ENCODE results near the gene PRKAG2.

Gene PRKAG2

DNA sequence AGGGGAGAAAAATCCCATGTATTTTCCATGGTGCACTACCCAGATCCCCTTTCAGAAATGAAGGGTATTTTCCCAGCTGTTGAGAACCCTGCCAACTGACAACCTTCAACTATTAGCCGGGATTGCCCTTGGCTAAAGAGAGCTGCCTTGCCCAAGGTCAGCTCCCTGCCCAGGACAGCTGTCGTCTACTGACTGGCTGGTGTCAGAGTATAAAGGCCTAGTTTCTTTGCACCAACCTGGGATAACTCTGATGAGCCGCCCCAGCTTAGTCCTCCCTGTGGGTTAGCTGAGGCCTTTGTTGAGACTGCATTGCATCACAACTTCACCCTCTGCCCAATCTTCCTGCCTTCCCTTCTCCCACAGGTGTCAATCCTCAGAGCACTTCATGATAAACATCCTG is 210.0 kb downstream of the PRKAG2 start:
- Histone ChIP-seq H3K27ac (ENCODE audit: low read depth, low read length, severe bottlenecking) (no peak overlapping the region), H3K4me1 (ENCODE audit: control insufficient read depth, insufficient read depth, low read length, poor library complexity, severe bottlenecking) (peaks cover 5% of the 10 kb centered on the region), H3K9me3 (ENCODE audit: control insufficient read depth, low read length) (peaks cover 4% of the 10 kb centered on the region), H3K36me3 (ENCODE audit: control insufficient read depth, insufficient read depth, low read length) (no peaks in the 10 kb centered on the region), H3K4me3 (ENCODE audit: extremely low read depth, insufficient read depth, low read length, poor library complexity, severe bottlenecking) (no peak overlapping the region)
- WGBS, 2 experiments (ENCODE audit: insufficient coverage in 2 of 2) = 92 to 94% methylated on average over 2 to 3 of the region's 3 CpGs

DNA sequence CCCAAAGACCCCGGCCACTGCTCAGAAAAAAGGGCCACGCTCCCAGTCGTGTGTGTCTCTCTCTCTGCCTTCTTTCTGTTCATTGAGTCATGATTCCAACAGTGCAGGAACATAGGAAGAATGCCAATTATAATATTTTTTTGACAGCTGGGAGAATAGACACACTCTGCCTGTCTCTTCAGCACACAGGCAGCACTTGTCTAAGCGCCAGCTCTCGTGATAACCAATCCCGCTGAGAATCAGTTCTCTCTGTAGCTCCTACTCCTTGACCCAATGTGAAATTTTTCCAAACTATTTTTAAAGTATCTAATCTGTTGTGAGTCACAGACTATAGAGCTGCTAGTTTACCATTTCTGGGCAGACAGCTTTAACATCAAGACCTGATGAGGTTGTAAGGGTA is 211.5 kb downstream of the PRKAG2 start:
- Histone ChIP-seq H3K4me3 (ENCODE audit: extremely low read depth, insufficient read depth, low read length, poor library complexity, severe bottlenecking) (no peak overlapping the region), H3K36me3 (ENCODE audit: control insufficient read depth, insufficient read depth, low read length) (no peaks in the 10 kb centered on the region), H3K4me1 (ENCODE audit: control insufficient read depth, insufficient read depth, low read length, poor library complexity, severe bottlenecking) (peaks cover 2% of the 10 kb centered on the region), H3K9me3 (ENCODE audit: control insufficient read depth, low read length) (peaks cover 4% of the 10 kb centered on the region), H3K27ac (ENCODE audit: low read depth, low read length, severe bottlenecking) (no peak overlapping the region)
- WGBS, 2 experiments (ENCODE audit: insufficient coverage in 2 of 2) = 88 to 95% methylated on average over 3 to 6 of the region's 6 CpGs

- Histone ChIP-seq H3K4me1 (ENCODE audit: control insufficient read depth, insufficient read depth, low read length, poor library complexity, severe bottlenecking) (peaks cover 2% of the 10 kb centered on the region), H3K9me3 (ENCODE audit: control insufficient read depth, low read length) (peaks cover 4% of the 10 kb centered on the region), H3K27ac (ENCODE audit: low read depth, low read length, severe bottlenecking) (no peak overlapping the region), H3K36me3 (ENCODE audit: control insufficient read depth, insufficient read depth, low read length) (no peaks in the 10 kb centered on the region), H3K4me3 (ENCODE audit: extremely low read depth, insufficient read depth, low read length, poor library complexity, severe bottlenecking) (no peak overlapping the region)
- 100% methylated on average over 1 to 3 of the region's 3 CpGs for WGBS, 2 experiments (ENCODE audit: insufficient coverage in 2 of 2)
Measured at GRCh38 chr7:151664268-151664667, 212.6 kb downstream of the PRKAG2 start.

DNA sequence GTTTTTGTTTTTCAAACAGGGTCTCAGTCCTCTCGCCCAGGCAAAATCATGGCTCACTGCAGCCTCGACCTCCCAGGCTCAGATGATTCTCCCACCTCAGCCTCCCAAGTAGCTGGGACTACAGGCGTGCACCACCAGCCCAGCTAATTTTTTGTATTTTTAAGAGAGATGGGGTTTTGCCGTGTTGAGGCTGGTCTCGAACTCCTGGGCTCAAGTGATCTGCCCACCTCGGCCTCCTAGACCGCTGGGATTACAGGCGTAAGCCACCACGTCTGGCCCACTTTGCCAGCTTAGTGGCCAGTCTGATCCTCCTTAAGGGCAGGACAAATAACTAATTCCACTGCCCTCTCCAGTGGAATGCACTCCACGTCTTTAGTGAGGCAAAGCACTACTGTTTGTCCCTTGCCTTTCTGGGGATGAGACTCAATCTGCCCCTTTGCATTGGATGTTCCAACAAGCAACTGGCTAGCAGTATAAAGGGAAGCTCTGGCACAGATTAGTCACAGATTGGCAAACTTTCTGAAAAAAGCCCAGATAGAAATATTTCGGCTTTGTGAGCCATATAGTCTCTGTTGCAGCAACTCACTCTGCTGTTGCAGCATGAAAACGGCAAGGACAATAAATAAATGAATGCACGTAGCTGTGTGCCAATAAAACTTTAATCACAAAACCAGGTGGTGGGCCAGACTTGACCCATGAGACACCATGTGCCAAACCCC is 213.4 kb downstream of the PRKAG2 start:
- 81 to 95% methylated on average over 10 to 12 of the region's 13 CpGs for whole genome bisulfite sequencing, 2 experiments (ENCODE audit: insufficient coverage in 2 of 2)
- H3K9me3 ChIP-seq (ENCODE audit: control insufficient read depth, low read length) = peaks cover 4% of the 10 kb centered on the region

GRCh38 chr7:151662251-151662826 is 214.6 kb downstream of the PRKAG2 start:
- Histone ChIP-seq H3K4me3 (ENCODE audit: extremely low read depth, insufficient read depth, low read length, poor library complexity, severe bottlenecking) (no peak overlapping the region), H3K4me1 (ENCODE audit: control insufficient read depth, insufficient read depth, low read length, poor library complexity, severe bottlenecking) (peaks cover 2% of the 10 kb centered on the region)
- WGBS, 2 experiments (ENCODE audit: insufficient coverage in 2 of 2) = 69 to 75% methylated on average over 6 of the region's 7 CpGs

More for the DNA sequence above, 213.4 kb downstream of the PRKAG2 start:
- no peaks in the 10 kb centered on the region for H3K36me3 ChIP-seq (ENCODE audit: control insufficient read depth, insufficient read depth, low read length)
- no peak overlapping the region for H3K27ac ChIP-seq (ENCODE audit: low read depth, low read length, severe bottlenecking)
- peaks cover 2% of the 10 kb centered on the region for H3K4me1 ChIP-seq (ENCODE audit: control insufficient read depth, insufficient read depth, low read length, poor library complexity, severe bottlenecking)
- H3K4me3 ChIP-seq (ENCODE audit: extremely low read depth, insufficient read depth, low read length, poor library complexity, severe bottlenecking) = no peak overlapping the region

DNA sequence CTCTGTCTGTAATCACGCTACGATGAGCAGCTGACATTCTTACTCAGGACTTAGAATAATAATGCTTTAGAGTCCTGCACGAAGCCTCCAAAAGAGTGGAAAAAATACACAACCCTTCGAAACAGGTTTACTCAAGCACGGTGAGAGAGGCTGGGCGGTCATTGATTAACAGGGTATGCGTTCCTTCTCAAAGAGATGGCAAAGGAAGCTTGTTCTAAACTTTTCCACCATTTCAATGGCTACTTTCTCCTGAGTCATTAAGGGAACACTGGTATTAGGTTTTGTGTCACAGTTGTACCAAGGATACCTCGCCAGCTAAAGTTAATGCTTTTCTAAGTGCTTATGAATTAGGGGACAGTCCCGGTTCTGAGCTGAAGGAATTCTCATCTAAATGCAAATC is 215.3 kb downstream of the PRKAG2 start:
- peaks cover 2% of the 10 kb centered on the region for H3K4me1 ChIP-seq (ENCODE audit: control insufficient read depth, insufficient read depth, low read length, poor library complexity, severe bottlenecking)
- peaks cover 4% of the 10 kb centered on the region for H3K9me3 ChIP-seq (ENCODE audit: control insufficient read depth, low read length)
- H3K27ac ChIP-seq (ENCODE audit: low read depth, low read length, severe bottlenecking) = no peak overlapping the region
- 95 to 97% methylated on average over 7 of the region's 9 CpGs for WGBS, 2 experiments (ENCODE audit: insufficient coverage in 2 of 2)
- H3K36me3 ChIP-seq (ENCODE audit: control insufficient read depth, insufficient read depth, low read length) = no peaks in the 10 kb centered on the region
- H3K4me3 ChIP-seq (ENCODE audit: extremely low read depth, insufficient read depth, low read length, poor library complexity, severe bottlenecking) = no peak overlapping the region

More at GRCh38 chr7:151662251-151662826, 214.6 kb downstream of the PRKAG2 start:
- H3K9me3 ChIP-seq (ENCODE audit: control insufficient read depth, low read length) = peaks cover 4% of the 10 kb centered on the region
- no peak overlapping the region for H3K27ac ChIP-seq (ENCODE audit: low read depth, low read length, severe bottlenecking)
- no peaks in the 10 kb centered on the region for H3K36me3 ChIP-seq (ENCODE audit: control insufficient read depth, insufficient read depth, low read length)

DNA sequence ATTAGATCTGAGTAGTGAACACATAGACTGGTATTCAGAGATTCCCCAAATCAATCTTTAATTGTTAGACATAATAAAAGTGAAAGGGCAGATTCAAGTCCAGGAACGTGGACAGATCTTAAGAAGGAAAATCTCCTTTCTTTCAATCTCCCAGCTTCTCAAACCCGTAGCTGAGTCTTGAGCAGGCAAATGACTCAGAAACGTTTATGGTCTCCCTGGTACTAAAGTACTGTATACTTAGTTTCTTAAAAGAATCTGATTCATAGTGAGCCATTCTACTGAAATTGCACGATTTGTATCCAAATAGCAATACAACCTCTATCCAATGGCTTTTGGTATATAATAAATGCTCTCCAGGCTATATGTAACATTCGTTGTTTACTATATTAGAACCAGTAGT is 216.8 kb downstream of the PRKAG2 start:
- H3K4me3 ChIP-seq (ENCODE audit: extremely low read depth, insufficient read depth, low read length, poor library complexity, severe bottlenecking) = no peak overlapping the region
- no peak overlapping the region for H3K27ac ChIP-seq (ENCODE audit: low read depth, low read length, severe bottlenecking)
- no peaks in the 10 kb centered on the region for H3K36me3 ChIP-seq (ENCODE audit: control insufficient read depth, insufficient read depth, low read length)
- H3K9me3 ChIP-seq (ENCODE audit: control insufficient read depth, low read length) = no peaks in the 10 kb centered on the region
- peaks cover 2% of the 10 kb centered on the region for H3K4me1 ChIP-seq (ENCODE audit: control insufficient read depth, insufficient read depth, low read length, poor library complexity, severe bottlenecking)
- WGBS, 2 experiments (ENCODE audit: insufficient coverage in 2 of 2) = no CpG with 5 or more reads among the region's 5 CpGs

- Histone ChIP-seq H3K4me3 (ENCODE audit: extremely low read depth, insufficient read depth, low read length, poor library complexity, severe bottlenecking) (no peak overlapping the region), H3K27ac (ENCODE audit: low read depth, low read length, severe bottlenecking) (no peak overlapping the region), H3K36me3 (ENCODE audit: control insufficient read depth, insufficient read depth, low read length) (no peaks in the 10 kb centered on the region), H3K4me1 (ENCODE audit: control insufficient read depth, insufficient read depth, low read length, poor library complexity, severe bottlenecking) (peaks cover 2% of the 10 kb centered on the region), H3K9me3 (ENCODE audit: control insufficient read depth, low read length) (no peaks in the 10 kb centered on the region)
- 83 to 100% methylated on average over 1 of the region's 4 CpGs for WGBS, 2 experiments (ENCODE audit: insufficient coverage in 2 of 2)
Measured at GRCh38 chr7:151659219-151659618, 217.7 kb downstream of the PRKAG2 start.

DNA sequence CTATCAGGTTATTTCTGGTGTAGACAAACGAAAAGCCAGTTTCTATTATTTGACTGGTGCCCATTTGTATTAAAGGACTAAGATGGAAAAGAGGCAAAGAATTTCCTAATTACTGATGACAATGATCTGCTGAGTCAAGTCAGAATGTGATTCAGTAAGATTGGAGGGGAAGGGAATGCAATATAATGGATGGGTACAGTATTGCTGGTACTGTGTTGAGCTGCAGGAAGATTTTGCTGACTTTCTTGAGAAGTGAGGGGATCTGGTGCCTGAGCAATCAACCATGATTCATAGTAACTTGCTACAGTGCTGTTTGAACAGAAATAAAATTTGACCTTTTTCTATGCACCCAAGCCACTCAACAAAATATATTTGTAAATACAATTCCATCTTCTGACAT is 218.1 kb downstream of the PRKAG2 start:
- no peaks in the 10 kb centered on the region for H3K36me3 ChIP-seq (ENCODE audit: control insufficient read depth, insufficient read depth, low read length)
- no peak overlapping the region for H3K4me3 ChIP-seq (ENCODE audit: extremely low read depth, insufficient read depth, low read length, poor library complexity, severe bottlenecking)
- H3K9me3 ChIP-seq (ENCODE audit: control insufficient read depth, low read length) = no peaks in the 10 kb centered on the region
- 90 to 92% methylated on average over 1 of the region's 1 CpG for WGBS, 2 experiments (ENCODE audit: insufficient coverage in 2 of 2)
- H3K27ac ChIP-seq (ENCODE audit: low read depth, low read length, severe bottlenecking) = no peak overlapping the region
- H3K4me1 ChIP-seq (ENCODE audit: control insufficient read depth, insufficient read depth, low read length, poor library complexity, severe bottlenecking) = peaks cover 2% of the 10 kb centered on the region

DNA sequence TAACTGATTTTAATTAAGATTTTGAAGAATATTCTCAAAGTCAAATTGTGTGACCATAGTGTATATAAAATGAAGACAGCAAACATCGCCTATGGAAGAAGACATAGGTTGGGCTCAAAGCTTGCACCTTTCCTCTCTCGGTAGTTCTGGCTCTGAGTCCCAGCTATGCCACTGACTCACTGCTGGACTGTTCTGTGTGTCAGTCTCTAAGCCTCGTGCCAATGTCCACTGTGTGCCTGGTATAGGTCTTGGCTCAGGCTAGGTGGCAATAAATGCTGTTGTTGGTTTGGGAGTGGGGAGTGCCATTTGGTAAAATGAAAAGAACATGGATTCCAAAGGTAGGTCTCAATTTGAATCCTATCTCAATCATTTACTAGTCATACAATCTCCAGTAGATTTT is 219.7 kb downstream of the PRKAG2 start:
- no peaks in the 10 kb centered on the region for H3K36me3 ChIP-seq (ENCODE audit: control insufficient read depth, insufficient read depth, low read length)
- WGBS, 2 experiments (ENCODE audit: insufficient coverage in 2 of 2) = 100% methylated on average over 2 to 3 of the region's 3 CpGs

GRCh38 chr7:151655555-151655954 is 221.4 kb downstream of the PRKAG2 start:
- 94% methylated on average over 2 of the region's 3 CpGs; no CpG with 5 or more reads in 1 of the 2 experiments for WGBS, 2 experiments (ENCODE audit: insufficient coverage in 2 of 2)
- Histone ChIP-seq H3K9me3 (ENCODE audit: control insufficient read depth, low read length) (no peaks in the 10 kb centered on the region), H3K27ac (ENCODE audit: low read depth, low read length, severe bottlenecking) (no peak overlapping the region)

More for the DNA sequence above, 219.7 kb downstream of the PRKAG2 start:
- Histone ChIP-seq H3K4me3 (ENCODE audit: extremely low read depth, insufficient read depth, low read length, poor library complexity, severe bottlenecking) (no peak overlapping the region), H3K27ac (ENCODE audit: low read depth, low read length, severe bottlenecking) (no peak overlapping the region), H3K9me3 (ENCODE audit: control insufficient read depth, low read length) (no peaks in the 10 kb centered on the region), H3K4me1 (ENCODE audit: control insufficient read depth, insufficient read depth, low read length, poor library complexity, severe bottlenecking) (peaks cover 2% of the 10 kb centered on the region)

More at GRCh38 chr7:151655555-151655954, 221.4 kb downstream of the PRKAG2 start:
- Histone ChIP-seq H3K4me3 (ENCODE audit: extremely low read depth, insufficient read depth, low read length, poor library complexity, severe bottlenecking) (no peak overlapping the region), H3K4me1 (ENCODE audit: control insufficient read depth, insufficient read depth, low read length, poor library complexity, severe bottlenecking) (no peaks in the 10 kb centered on the region), H3K36me3 (ENCODE audit: control insufficient read depth, insufficient read depth, low read length) (no peaks in the 10 kb centered on the region)
